HG03575 (cell line): Measurements from ENCODE around the gene DIP2C.
"Not testable (repeated sequence)": the region's sequence is repeated elsewhere in the genome, so short reads cannot be mapped to it uniquely, and the experiment has no call there.

Experiments used
- ATAC-seq: cut with Tn5 transposase; IDR thresholded peaks from one replicate; pipeline ENCODE4 v1.9.1; 2021; ENCODE audit not compliant: unreplicated experiment, insufficient number of reproducible peaks, low FRiP score; ENCODE audit errors: extremely low read depth

DIP2C gene

GRCh38 chr10:406976-407375 lies 282.5 kb downstream of the DIP2C start:
- no peak for ATAC-seq

- ATAC-seq, result no peak
Measured at GRCh38 chr10:405648-406047, 283.8 kb downstream of the DIP2C start.

DNA sequence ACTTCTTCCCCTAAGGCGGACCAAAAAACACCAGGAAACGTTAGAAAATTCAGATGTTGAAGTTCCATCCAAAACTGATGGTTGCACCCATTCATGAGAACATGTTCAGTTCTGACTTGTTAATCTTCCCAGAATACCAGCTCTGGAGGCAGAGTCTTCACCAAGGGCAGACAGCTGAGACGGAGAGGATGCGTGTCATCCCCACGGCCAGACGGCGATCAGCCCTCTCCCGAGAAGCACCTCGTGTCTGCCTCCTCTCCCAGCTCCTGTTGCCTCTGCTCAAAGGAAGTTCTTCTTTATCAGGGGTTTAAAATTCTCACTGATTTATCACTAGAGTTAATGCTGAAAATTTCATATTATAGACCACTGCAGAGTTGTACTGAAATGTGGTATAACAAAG lies 284.5 kb downstream of the DIP2C start:
- no peak for ATAC-seq

GRCh38 chr10:404346-404745 lies 285.1 kb downstream of the DIP2C start:
- ATAC-seq, result no peak

DNA sequence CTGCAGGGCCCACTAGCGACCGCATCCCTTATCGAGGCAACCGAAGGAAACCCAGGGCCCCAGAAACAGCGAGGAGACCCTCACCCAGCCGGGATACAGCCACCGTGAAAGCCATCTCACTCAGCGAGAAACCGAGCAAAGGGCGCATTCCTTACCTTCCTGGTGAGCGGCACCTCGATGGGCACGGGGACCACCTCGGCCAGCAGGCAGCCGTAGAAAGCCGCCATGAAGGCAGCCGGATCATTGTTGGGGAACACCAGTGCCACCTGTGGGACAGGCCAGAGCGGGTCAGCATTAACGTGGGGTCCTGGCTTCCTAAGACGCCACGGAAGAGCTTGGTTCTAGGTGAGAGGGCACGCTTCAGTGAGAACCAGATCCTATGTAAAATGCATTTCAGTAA lies 290.5 kb downstream of the DIP2C start:
- no peak for ATAC-seq

GRCh38 chr10:397321-398068 lies 292.0 kb downstream of the DIP2C start:
- ATAC-seq, result no peak

GRCh38 chr10:396535-397220 lies 292.8 kb downstream of the DIP2C start:
- no peak for ATAC-seq

GRCh38 chr10:396107-396506 lies 293.4 kb downstream of the DIP2C start:
- ATAC-seq, result no peak

DNA sequence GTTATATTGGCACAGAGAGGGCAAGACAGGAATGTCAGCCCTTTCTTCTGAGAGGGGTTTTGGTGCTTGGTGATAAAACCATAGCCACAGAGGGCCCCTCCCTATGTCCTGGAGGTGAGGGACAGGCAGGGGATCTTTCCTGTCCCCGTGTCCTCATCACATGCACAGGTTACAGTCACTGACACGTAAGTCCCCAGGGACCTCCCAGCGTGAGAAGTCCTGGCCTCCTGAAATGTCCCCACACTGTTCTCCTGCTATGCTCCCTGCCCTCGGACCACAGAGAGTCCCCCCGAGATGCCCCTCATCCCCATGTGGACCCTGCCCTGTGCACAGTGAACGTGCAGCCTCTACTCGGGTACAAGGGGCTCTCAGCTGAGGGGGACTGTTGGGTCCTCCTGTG lies 293.8 kb downstream of the DIP2C start:
- ATAC-seq, result no peak

GRCh38 chr10:394439-395101 lies 294.9 kb downstream of the DIP2C start:
- ATAC-seq, result not testable (repeated sequence)

- no peak for ATAC-seq
Measured at GRCh38 chr10:393787-394438, 295.6 kb downstream of the DIP2C start.

GRCh38 chr10:393106-393745 lies 296.2 kb downstream of the DIP2C start:
- no peak for ATAC-seq

DNA sequence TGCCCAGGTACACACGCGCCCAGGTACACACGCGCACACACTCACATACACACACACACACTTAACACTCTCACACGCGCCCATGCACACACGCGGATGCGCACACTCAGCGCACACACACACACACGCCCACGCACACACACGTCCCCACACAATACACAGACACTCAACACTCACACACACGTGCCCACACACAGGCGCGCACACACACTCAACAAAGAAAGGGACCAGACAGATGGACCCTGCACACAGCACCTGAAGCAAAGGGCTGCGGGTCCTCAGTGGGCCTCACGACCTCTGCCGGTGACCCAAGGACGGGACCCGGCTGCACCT lies 296.8 kb downstream of the DIP2C start:
- no peak for ATAC-seq

- no peak for ATAC-seq
Measured at GRCh38 chr10:391847-392704, 297.4 kb downstream of the DIP2C start.

- no peak for ATAC-seq
Measured at GRCh38 chr10:391305-391704, 298.2 kb downstream of the DIP2C start.

DNA sequence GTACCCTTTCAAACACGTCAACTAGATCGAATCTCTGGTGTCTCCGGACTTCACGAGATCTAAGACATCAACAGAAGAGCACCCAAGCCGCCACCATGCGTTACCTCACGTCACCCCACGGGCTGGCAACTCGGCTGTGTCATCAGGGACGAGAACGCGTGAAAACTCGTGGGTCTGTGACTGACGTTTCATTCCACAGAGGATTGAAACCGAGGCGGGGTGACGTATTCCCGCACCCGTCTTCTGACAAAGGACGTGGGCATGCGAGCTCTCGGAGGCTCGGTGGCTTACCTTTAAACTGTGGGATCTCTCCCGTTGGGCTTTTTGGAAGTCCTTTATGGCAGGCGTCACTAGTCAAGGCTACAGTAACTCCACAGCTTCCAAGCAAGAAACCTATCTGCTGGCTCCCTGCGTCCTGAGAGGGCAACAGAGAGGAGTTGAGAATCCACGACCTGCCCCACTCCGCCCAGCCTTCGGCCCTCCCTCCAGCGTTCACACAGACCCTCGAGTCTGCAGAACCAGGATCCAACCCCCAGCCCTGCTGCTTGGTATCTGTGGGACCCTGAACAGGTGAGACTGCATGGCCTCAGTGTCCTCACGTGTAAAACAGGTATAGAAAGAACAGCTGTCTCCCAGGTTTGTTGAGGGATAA lies 298.9 kb downstream of the DIP2C start:
- ATAC-seq, result no peak

- no peak for ATAC-seq
Measured at GRCh38 chr10:389836-390448, 299.5 kb downstream of the DIP2C start.
